ENCODE measurements around the gene BTBD9.

The BTBD9 gene

DNA sequence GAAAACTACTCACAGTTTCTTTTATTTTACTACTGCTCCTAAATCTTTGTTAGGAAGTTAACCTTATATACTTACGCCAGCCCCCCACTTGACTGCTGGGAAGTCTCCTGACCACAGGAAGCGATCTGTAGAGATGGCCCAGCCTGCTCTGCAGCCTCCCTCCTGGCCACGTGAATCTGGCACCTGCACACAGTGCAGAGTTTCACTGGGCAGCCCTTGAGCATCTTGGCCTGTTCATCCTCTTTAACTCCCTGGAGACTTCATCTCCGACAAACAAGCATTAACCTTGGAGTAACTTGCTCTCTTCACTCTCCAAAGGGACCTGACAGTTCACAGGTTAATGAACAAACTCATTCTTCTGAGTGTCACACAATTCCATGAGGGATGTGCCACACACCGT lies 294.1 kb downstream of the BTBD9 start:
- no peak for DNase-seq (ENCODE audit: low spot score)

GRCh38 chr6:38341496-38341895 lies 298.2 kb downstream of the BTBD9 start:
- DNase-seq (ENCODE audit: low spot score): no peak

DNA sequence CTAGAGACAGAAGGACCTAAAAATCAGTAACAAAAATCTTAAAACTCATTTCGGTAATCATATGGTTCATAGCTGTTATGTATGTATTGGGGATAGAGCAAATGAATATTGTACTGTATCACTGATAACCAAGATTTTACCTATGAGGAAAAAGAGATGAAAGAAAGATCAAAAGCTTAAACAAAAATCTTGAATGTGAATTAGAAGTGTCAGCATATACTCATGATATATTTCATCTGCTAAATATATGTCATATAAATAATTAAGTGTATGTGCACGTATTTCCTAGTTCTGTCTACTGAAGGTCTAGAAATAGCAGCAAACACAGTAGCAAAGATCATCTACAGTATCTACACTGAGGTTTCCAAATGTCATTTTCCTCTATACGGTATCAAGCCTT lies 299.8 kb downstream of the BTBD9 start:
- DNase-seq (ENCODE audit: low spot score): no peak

DNA sequence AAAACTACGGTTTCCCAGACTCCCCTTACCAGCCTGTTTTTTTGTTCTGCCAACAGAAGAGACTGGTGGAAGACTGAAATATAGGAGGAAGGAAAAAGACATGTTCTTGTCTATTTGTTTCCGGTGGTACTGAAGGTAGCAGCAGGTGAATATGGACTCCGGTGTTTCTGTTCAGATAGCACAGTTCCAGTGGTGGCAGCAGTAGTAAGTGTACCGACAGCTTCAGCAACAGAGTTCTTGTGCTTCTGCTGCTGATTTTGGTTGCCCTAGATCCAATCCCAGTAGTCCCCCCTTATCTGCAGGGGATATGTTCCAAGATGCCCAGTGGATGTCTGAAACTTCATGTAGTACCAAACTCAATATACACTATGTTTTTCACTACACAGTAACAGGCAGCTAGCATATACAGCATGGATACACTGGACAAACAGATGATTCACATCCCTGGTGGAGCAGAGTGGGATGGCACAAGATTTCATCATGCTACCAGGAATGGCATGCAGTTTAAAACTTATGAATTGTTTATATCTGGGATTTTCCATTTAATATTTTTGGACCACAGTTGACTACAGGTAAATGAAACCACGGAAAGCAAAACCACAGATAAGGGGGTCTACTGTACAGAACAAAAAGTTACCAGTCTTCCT lies 301.8 kb downstream of the BTBD9 start:
- DNase-seq (ENCODE audit: low spot score): no peak

DNA sequence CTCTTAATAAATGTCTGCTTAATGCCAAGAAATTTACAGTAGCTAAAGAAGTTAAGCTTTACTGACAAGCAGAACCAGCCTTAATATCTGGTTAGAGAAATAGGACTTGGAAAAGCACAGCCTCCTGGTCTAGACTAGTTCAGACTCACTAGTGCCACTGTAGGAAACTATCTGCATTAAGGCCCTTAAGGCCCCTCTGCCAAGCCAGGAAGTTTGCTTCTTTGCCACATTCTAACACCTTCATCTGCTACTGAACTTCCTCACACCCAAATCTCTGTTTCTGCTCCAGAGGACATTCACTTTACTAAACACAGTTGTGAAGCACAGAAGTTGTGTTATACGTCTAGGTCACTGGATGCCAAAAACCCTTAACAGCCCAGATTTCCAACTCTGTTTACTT lies 302.8 kb downstream of the BTBD9 start:
- DNase-seq (ENCODE audit: low spot score): no peak

DNA sequence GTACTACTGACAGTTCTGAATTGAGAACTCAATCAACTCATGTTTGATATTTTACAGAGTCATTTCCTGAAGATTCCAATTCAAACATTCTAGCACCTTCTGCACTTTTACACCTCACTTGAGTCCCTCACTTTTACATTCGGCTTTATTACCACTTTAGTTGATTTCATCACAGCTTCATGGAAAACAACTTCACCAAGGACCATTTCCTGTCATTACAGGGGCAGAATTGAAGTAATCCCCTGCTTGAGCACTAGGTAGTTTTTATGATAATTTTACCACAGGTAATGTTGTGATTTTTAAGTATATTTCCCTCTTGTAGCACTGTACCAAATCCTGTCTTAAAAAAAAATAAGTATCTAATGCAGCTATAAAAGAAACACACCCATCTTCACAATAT lies 312.9 kb downstream of the BTBD9 start:
- DNase-seq (ENCODE audit: low spot score): no peak

- DNase-seq (ENCODE audit: low spot score): no peak
These were observed 316.5 kb downstream of the BTBD9 start for GRCh38 chr6:38323216-38323615.

DNA sequence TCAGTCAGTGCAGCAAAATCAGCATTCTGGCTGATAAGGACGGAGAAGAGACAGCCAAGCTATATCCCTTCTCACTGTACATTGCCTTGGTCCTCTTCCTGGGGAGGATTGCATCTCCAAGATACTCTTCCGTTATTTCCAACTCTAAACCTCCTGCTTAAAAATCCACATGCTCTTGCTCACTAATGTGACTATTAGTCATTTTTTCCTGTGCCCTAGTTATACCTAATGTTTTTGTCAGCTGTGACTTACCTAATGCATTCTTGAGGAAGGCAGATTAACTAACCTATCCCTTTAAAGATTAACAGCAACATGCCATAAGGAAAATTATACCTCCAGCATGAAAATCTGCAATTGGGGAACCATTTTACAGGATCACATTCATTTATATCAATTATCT lies 317.6 kb downstream of the BTBD9 start:
- DNase-seq (ENCODE audit: low spot score): no peak

GRCh38 chr6:38320843-38321242 lies 318.9 kb downstream of the BTBD9 start:
- no peak for DNase-seq (ENCODE audit: low spot score)

DNA sequence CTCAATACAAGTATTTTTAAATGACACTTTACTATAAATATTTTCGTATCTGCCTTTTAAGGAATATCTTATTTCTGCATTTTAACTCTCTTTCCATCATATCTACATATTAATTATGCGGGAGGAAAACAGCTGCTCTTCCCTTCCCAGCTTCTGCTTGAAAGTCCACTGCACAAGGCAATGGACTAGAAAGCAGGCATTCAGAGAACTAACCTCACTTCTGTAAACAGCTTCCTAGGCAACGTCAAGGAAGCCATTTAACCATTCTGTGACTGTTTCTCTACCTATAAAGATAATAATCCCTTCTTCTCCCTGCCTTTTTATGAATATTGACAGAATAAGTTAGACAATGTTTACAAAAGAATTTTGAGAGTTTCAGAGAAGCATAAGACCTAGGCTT lies 319.4 kb downstream of the BTBD9 start:
- no peak for DNase-seq (ENCODE audit: low spot score)

DNA sequence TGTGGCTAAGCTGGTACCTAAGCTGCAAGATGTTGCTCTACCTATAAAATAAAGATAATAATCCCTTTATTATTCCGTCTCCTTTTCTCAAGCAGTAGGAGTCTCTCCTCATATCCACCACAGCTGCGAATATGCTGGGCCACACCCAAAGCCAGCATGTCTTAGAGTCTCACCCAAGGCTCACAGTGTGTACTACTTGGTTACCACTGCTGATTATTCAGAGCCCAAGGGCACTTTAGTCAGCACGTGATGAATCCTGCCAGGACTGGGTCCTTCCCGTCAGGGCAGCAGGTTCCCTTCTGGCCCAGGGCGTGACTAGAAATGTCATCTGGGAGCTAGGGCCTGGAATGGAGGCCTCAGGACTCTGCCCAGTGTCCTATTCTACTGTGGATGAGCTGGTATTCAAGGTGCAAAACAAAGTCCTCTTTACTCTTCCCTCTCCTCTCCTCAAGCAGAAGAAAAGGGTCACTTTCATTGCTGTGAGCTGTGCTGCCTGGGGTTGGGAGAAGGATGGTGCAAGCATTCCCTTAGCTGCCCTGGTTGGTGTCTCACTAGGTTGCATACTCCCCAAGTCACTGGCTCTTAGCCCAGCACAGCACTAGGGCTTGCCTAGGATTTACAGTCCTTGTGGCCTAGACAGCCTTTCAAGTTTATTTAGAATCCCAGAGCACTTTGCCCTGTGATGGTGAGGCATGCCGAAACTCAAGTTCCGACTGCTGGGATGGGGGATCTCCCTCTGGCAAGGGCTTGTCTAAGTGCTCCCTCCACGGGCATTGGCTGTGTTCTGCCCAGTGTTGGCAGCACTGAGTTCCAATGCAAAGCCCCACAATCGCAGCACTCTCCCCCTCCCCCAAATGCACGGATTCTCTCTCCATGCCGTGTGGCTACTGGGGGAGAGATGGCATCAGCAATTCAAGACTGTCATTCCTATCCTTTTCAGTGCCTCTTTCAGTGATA lies 320.2 kb downstream of the BTBD9 start:
- no peak for DNase-seq (ENCODE audit: low spot score)

DNA sequence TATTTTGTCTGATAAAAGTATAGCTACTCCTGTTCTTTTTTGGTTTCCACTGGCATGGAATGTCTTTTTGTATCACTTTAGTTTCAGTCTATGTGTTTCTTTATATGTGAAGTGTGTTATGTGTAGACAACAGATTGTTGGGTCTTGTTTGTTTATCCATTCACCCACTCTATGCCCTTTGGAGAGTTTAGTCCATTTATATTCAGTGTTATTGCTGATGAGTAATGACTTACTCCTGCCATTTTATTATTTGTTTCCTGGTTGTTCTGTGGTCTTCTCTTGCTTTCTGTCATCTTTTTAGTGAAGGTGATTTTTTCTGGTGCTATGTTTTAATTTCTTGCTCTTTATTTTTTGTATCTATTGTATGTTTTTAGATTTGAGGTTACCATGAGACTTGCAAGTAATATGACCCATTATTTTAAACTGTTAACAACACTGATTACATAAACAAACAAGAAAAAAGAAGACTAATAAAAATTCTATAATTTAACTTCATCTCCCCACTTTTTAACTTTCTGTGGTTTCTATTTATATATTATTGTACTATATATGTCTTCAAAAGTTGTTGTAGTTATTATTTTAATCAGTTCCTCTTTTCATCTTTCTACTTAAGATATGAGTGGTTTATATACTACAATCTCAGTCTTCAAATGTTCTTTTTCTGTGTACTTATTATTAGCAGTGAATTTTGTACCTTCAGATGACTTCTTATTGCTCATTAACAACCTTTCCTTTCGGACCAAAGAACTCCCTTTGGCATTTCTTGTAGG lies 323.4 kb downstream of the BTBD9 start:
- no peak for DNase-seq (ENCODE audit: low spot score)

DNA sequence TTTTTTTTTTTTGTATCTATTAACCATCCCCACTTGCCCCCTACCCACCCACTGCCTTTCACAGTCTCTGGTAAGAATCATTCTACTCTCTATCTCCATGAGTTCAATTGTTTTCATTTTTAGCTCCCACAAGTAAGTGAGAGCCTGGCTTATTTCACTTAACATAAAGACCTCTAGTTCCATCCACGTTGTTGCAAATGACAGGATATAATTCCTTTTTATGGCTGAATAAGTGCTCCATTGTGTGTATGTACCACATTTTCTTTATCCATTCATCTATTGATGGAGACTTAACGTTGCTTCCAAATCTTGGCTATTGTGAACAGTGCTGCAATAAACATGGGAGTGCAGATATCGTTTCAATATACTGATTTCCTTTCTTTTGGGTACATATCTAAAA lies 328.5 kb downstream of the BTBD9 start:
- DNase-seq (ENCODE audit: low spot score): no peak

DNA sequence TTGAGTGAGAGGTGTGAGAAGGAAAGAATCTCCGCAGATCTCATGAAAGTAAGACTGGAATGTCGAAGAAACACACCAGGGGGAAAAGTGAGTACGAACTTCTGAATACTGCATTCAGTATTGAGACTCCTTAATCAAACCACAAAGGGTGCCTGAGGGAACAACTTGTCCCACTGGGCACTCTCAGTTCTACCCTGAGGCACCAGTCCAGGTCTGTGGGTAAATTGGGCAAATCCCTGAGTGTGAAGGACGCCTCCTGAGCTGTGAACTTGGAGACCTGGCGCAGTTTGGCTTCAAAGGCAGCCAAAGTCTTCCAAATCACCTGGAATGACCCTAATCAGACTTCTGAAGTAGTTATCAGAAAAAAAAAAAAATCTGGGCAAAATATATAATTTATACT lies 329.7 kb downstream of the BTBD9 start:
- no peak for DNase-seq (ENCODE audit: low spot score)

- DNase-seq (ENCODE audit: low spot score): no peak
These were observed 332.0 kb downstream of the BTBD9 start for GRCh38 chr6:38307740-38308139.

- DNase-seq (ENCODE audit: low spot score): no peak
These were observed 332.8 kb downstream of the BTBD9 start for GRCh38 chr6:38306931-38307330.

DNA sequence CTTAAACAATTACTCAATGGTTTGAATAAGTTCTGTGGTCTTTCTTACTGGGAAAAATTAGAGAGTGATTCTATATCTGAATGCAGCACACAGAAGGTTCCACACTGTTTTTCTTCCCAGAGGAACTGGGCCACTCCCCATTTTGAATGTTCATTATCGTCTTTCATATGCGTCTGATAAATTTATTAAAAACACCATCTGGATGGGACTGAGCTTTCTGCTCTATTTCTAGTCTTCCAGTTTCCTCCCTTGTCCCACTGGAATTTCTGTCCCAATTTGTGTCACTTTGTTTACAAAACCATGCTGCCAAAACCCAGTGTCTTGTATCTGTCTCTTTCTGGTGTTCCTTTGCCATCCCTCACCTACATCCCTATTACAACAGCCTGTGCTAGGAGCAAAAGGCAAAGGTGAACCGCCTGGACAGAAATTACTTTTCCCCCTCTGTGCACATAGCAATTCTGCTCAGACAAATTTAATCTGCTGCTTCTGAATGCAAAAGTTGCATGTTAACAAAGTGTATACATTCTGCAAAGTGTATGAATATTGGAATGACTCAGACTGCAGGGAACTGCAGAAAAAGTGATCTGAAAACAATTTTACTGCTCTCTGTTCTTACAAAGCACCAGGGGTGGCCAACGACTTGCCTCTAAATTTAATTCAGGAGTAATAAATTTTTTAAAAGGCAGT lies 333.6 kb downstream of the BTBD9 start:
- no peak for DNase-seq (ENCODE audit: low spot score)

GRCh38 chr6:38302838-38303237 lies 336.9 kb downstream of the BTBD9 start:
- no peak for DNase-seq (ENCODE audit: low spot score)

GRCh38 chr6:38302081-38302480 lies 337.6 kb downstream of the BTBD9 start:
- no peak for DNase-seq (ENCODE audit: low spot score)

GRCh38 chr6:38290133-38290799 lies 349.5 kb downstream of the BTBD9 start:
- no peak for DNase-seq (ENCODE audit: low spot score)

DNA sequence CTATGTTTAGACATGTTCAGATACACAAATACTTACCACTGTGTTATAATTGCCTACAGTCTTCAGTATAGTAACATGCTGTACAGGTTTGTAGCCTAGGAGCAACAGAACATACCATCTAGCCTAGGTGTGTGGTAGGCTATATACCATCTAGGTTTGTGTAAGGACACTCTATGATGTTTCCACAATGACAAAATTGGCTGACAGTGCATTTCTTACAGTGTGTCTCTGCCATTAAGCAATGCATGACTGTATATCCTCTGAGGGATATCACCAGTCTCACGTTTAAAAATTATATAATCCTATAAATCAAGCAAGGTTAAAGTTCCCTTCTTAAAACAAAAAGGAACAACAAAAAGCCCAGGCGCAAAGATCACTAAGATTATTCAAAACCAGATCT lies 352.2 kb downstream of the BTBD9 start:
- DNase-seq (ENCODE audit: low spot score): no peak
